Liver (tissue), 5 donors: ENCODE measurements around the gene SMURF2. TPM values are rescaled to one million over a fixed set of nuclear protein-coding genes. Genes with fewer than 3 reads are reported as not detected.

Experiments
- polyA plus RNA-seq, 2 donors: library from polyadenylated mRNA; stranded (reverse) in 1 of 2; unstranded in 1 of 2; fragments of 200-250 nt in 1 of 2; fragments of >200 nt in 1 of 2; fragmentation: Nextera tagmentation in 1 of 2; extraction: Ambion mirVana in 1 of 2; gene quantifications; one replicate each; pipeline versions ENCODE4 v1.2.1 to v1.2.3, GENCODE V29; 2013 to 2015
- small RNA-seq: library from RNA; depleted of rRNA; stranded (forward); fragments of <200 nt; gene quantifications from one replicate; pipeline ENCODE3, GENCODE V24; 2014
- total RNA-seq, 2 donors: library from RNA; depleted of rRNA; stranded (reverse); fragments of >200 nt; gene quantifications; one replicate each; pipeline ENCODE4 v1.2.3, GENCODE V29; 2014
- donor health status: healthy.
- donor health status: healthy.
- donor health status: healthy.

Gene SMURF2
- total and polyA plus RNA-seq, 4 donors, result 2.0 to 6.9 (median 3.5) TPM

Small RNA genes lying within 50 kb of the gene (small RNA-seq; reads per million reads assigned to genes)
- gene AC009994.1, result not detected

Other genes with a start within 250 kb of the SMURF2 start
- gene MILR1, start 213.2 kb downstream of the SMURF2 start, total RNA-seq, result 1 to 10 TPM; 2.5 to 3.8 TPM
- 1 to 10 TPM; 1.2 to 1.4 TPM for gene MILR1, start 213.2 kb downstream of the SMURF2 start, polyA plus RNA-seq
- gene POLG2, start 165.3 kb downstream of the SMURF2 start, total RNA-seq, result 1 to 10 TPM; 8.0 TPM
- 1 to 10 TPM; 3.0 to 5.1 TPM for gene POLG2, start 165.3 kb downstream of the SMURF2 start, polyA plus RNA-seq
- gene DDX5, start 156.0 kb downstream of the SMURF2 start, total RNA-seq, result 100 to 1,000 TPM; 165 to 357 TPM
- gene DDX5, start 156.0 kb downstream of the SMURF2 start, polyA plus RNA-seq, result 100 to 1,000 TPM; 249 to 329 TPM
- 10 to 100 TPM; 13.9 to 23.3 TPM for gene CEP95, start 155.3 kb downstream of the SMURF2 start, total RNA-seq
- gene CEP95, start 155.3 kb downstream of the SMURF2 start, polyA plus RNA-seq, result 1 to 10 TPM; 5.3 to 8.1 TPM